ENCODE measurements around the gene MAPKBP1.

MAPKBP1 gene

DNA sequence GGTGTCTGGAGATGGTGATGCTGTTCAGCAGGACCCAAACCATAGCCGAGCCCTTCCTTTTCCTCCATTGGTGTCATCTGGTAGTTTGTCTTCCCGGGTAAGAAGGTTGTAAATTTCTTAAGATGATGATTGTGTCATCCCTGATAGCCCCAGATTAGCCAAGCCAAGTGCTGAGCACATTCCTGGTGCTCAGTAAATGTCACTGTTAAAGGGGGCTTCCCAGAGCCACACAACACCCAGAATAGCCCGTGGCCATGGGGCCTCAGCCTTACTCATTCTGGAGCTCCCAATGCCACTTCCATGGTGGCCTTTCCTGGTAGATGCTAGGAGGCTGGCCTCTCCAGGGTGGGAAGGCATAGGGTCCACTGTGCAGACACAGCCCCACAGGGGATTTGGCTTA, 59.8 kb downstream of the MAPKBP1 start:
- Histone ChIP-seq H3K27me3 (ENCODE audit: insufficient read depth, poor library complexity, severe bottlenecking) (no peaks in the 10 kb centered on the region), H3K4me3 (replicated peaks; ENCODE audit: insufficient read depth, low read length) (no peak overlapping the region), H3K27ac (replicated peaks) (no peak overlapping the region)
- DNase-seq (ENCODE audit: low read depth in 1 of 2, low spot score in 1 of 2), result no peak
- TF ChIP-seq GABPA (IDR thresholded peaks at IDR 0.05; ENCODE audit: low read depth) (no peak), SPI1 (IDR thresholded peaks at IDR 0.05; ENCODE audit: borderline replicate concordance, low read depth) (no peak), REST (IDR thresholded peaks at IDR 0.05; ENCODE audit: insufficient replicate concordance, low read depth) (no peak), POLR2AphosphoS5 (IDR thresholded peaks at IDR 0.05; ENCODE audit: low read depth) (no peak)
- TF ChIP-seq, protein P1, sequence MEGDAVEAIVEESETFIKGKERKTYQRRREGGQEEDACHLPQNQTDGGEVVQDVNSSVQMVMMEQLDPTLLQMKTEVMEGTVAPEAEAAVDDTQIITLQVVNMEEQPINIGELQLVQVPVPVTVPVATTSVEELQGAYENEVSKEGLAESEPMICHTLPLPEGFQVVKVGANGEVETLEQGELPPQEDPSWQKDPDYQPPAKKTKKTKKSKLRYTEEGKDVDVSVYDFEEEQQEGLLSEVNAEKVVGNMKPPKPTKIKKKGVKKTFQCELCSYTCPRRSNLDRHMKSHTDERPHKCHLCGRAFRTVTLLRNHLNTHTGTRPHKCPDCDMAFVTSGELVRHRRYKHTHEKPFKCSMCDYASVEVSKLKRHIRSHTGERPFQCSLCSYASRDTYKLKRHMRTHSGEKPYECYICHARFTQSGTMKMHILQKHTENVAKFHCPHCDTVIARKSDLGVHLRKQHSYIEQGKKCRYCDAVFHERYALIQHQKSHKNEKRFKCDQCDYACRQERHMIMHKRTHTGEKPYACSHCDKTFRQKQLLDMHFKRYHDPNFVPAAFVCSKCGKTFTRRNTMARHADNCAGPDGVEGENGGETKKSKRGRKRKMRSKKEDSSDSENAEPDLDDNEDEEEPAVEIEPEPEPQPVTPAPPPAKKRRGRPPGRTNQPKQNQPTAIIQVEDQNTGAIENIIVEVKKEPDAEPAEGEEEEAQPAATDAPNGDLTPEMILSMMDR (IDR thresholded peaks at IDR 0.05; ENCODE audit: insufficient read depth, low read length), result no peak

DNA sequence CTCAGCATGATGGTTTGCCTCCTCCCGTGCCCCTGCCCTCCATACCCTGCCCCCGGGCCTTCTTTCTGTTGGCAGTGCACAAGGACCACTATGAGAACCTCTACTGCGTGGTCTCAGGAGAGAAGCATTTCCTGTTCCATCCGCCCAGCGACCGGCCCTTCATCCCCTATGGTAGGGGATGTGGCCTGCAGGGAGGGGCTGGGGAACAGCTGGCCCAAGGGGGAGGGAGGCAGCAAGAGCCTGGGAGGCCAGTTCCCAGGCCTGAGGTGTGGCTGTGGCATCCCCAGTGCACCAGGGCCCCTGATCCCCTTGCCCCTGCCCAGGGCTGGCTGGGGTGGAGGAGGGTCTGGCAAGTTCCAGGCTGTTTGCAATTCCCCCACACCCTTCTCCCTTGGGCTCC, 61.8 kb downstream of the MAPKBP1 start:
- H3K4me3 ChIP-seq (replicated peaks; ENCODE audit: insufficient read depth, low read length), result no peak overlapping the region
- H3K27ac ChIP-seq (replicated peaks), result no peak overlapping the region
- no peaks in the 10 kb centered on the region for H3K27me3 ChIP-seq (ENCODE audit: insufficient read depth, poor library complexity, severe bottlenecking)
- TF ChIP-seq, protein P1 (IDR thresholded peaks at IDR 0.05; ENCODE audit: insufficient read depth, low read length), result no peak
- no peak for DNase-seq (ENCODE audit: low read depth in 1 of 2, low spot score in 1 of 2)

DNA sequence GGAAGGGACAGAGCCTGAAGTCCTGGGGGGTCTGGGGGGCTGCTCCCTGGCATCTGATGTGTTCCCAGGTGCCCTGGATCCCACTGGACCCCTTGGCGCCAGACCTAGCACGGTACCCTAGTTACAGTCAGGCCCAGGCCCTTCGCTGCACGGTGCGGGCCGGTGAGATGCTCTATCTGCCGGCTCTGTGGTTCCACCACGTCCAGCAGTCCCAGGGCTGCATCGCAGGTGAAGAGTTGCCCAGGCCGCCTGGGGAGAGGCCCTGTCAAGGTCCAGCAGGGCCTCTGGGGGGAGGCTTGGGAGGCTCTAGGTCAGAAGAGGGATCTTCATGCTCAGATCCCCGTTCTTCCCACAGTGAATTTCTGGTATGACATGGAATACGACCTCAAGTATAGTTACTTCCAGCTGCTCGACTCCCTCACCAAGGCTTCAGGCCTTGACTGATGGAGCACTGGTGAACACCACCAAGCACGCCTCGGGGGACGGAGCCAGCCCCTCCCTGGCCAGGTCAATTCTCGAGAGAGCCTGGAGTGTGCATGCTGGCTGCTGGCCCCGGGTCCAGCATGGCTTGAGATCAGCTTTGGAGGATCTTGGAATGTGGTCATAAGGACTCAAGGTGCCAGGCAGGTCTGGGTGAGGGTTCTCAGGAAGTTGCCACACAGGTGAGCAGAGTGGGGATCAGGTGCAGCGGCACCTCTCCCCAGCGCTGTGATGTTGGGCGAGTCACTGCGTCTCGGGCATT, 62.6 kb downstream of the MAPKBP1 start:
- H3K4me3 ChIP-seq (replicated peaks; ENCODE audit: insufficient read depth, low read length), result no peak overlapping the region
- TF ChIP-seq POLR2AphosphoS5 (IDR thresholded peaks at IDR 0.05; ENCODE audit: low read depth) (no peak), SPI1 (IDR thresholded peaks at IDR 0.05; ENCODE audit: borderline replicate concordance, low read depth) (no peak), REST (IDR thresholded peaks at IDR 0.05; ENCODE audit: insufficient replicate concordance, low read depth) (no peak)
- TF ChIP-seq, protein P1 (IDR thresholded peaks at IDR 0.05; ENCODE audit: insufficient read depth, low read length), result no peak
- no peak overlapping the region for H3K27ac ChIP-seq (replicated peaks)
- DNase-seq (ENCODE audit: low read depth in 1 of 2, low spot score in 1 of 2), result no peak
- no peaks in the 10 kb centered on the region for H3K27me3 ChIP-seq (ENCODE audit: insufficient read depth, poor library complexity, severe bottlenecking)

DNA sequence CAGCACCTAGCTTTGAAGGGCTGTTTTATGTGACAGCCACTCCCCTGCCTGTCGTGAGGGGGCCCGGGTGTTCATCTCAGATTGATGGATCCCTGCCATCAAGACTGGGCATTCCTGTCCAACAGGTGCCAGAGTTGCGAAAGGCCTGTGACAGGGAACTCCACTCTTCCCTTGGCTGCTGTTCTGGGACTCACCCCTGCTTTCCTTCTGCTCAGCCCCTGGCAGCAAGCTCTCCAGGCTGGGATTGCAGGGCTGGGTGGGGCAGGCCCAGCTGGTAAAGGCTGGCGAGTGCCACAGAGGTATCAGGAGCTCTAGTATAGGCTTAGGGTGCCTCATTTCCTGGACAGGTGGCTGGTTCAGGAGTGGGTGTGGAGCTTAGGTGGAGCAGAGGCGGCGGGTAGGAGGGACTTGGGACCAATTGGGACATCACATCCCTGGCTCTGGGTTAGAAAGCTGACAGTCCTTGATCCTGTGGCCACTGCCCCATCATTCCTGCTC, 64.2 kb downstream of the MAPKBP1 start, which contains the start of gene PLA2G4B:
Gene PLA2G4B, plus strand, starts transcription at position 448 of the 498 bp plus-strand sequence. CDS start 67 bp downstream, outside the sequence.
- no peak within 1 kb of the TSS for H3K27ac ChIP-seq (replicated peaks)
- no peak for DNase-seq (ENCODE audit: low read depth in 1 of 2, low spot score in 1 of 2)
- TF ChIP-seq REST (IDR thresholded peaks at IDR 0.05; ENCODE audit: insufficient replicate concordance, low read depth) (no peak), POLR2AphosphoS5 (IDR thresholded peaks at IDR 0.05; ENCODE audit: low read depth) (no peak), SPI1 (IDR thresholded peaks at IDR 0.05; ENCODE audit: borderline replicate concordance, low read depth) (no peak)
- H3K27me3 ChIP-seq (ENCODE audit: insufficient read depth, poor library complexity, severe bottlenecking), result no peaks in the 10 kb centered on the region
- no peak within 1 kb of the TSS for H3K4me3 ChIP-seq (replicated peaks; ENCODE audit: insufficient read depth, low read length)
